HG03108 (cell line): ENCODE measurements around the gene EFNA2.
"Not testable (repeated sequence)": the region's sequence is repeated elsewhere in the genome, so short reads cannot be mapped to it uniquely, and the experiment has no call there.

ENCODE experiments used
- ATAC-seq: cut with Tn5 transposase; IDR thresholded peaks from one replicate; pipeline ENCODE4 v1.9.1; 2021; ENCODE audit warnings: moderate library complexity; ENCODE audit not compliant: unreplicated experiment

EFNA2 gene

DNA sequence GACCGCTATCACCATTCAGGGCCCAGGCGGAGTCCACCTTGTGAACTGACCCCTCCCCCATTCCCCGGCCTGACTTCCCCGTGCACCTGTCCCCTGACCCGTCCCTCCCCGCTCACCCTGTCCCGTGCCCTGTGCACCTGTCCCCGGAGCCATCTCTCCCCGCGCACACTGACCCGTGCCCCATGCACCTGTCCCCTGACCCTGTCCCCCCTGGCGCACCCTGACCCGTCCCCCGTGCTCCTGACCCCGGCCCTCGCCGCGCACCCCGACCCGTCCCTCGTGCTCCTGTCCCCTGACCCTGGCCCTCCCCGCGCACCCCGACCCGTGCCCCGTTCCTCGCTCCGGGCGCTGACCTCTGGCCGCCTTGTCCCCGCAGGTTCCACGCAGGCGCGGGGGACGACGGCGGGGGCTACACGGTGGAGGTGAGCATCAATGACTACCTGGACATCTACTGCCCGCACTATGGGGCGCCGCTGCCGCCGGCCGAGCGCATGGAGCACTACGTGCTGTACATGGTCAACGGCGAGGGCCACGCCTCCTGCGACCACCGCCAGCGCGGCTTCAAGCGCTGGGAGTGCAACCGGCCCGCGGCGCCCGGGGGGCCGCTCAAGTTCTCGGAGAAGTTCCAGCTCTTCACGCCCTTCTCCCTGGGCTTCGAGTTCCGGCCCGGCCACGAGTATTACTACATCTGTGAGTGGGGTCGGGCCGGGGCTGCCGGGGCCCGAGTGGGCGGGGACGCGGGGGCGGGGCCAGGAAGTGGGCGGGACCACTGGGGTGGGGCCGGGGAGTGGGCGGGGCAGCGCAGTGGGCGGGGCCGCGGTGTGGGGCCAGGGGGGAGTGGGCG, 9.7 kb downstream of the EFNA2 start:
- no peak for ATAC-seq

DNA sequence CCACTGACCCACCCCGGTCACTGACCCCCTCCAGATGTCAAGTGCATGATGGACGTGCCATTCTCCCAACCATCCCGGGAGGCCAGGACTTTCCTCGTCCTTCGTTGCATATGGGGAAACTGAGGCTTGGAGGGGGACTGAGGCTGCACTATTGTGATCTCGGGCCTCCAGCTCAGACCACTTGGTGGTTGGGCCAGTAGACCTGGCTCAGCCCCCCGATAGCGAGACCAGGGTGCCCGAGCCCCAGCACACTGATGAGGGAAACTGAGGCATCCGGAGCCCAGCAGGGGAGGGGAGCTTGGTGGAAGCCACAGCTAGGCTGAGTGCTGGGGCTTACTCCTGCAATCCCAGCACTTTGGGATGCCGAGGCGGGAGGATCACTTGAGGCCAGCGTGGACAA, 10.4 kb downstream of the EFNA2 start:
- no peak for ATAC-seq

DNA sequence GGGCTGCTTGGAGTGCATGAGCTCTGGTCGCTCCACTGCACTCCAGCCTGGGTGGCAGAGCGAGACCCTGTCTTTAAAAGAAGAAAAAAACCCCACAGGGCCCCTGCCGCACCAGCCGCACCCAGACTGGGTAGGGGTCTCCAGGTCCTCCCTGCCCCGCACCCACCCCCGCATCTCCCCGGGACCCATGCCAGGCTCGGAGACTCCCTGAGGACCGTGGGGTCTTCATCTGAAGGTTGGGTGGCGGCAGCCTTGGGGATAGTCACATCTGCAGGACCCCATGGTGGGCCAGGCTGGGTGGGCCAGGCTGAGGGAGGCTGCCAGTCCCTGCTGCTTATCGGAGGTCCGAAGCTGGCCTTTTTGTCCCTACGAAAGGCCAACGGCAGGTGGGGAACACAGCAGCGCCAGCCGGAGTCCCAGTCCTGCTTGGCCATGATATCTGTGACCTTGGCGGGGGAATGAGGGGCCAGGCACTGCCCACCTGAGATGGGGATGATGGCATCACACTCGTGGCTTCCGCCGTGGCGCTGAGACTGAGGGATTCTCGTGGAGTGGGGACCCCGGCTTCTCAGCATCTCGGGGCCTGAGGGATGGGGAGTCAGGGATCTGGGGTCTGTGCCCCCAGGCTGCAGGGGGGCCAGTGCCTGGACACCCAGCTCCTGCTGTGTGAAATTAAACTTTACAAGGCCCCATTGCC, 11.1 kb downstream of the EFNA2 start:
- no peak for ATAC-seq

DNA sequence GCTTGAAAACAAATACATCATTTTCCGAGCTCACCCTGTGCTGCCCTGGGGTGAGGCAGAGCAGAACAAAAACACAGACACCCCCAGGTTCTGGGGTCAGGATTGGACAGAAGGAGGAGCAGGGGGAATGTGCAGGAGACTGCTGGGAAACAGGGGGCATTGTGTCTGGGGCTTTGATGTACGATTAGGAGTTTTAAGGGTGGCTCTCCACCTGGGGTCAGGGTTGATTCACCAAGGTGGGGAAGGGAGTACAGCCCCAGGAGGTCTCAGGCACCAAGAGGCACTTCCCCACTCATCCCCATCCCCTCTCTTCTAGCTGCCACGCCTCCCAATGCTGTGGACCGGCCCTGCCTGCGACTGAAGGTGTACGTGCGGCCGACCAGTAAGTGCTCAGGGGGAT, 12.6 kb downstream of the EFNA2 start:
- ATAC-seq, result no peak

DNA sequence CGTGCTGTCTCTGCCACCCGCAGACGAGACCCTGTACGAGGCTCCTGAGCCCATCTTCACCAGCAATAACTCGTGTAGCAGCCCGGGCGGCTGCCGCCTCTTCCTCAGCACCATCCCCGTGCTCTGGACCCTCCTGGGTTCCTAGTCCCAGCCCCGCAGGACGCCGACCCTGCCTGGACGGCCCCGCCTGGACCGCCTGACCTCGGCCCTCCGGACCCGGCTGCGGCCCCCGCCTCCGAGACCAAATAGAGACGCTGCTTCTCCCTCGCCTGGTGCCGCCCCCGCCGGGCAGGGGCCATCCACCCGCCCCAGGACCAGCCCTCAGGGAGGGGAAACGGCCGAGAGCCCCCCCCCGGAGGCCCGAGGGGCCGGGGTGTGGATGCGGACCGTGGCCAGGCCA, 14.1 kb downstream of the EFNA2 start:
- ATAC-seq, result no peak

DNA sequence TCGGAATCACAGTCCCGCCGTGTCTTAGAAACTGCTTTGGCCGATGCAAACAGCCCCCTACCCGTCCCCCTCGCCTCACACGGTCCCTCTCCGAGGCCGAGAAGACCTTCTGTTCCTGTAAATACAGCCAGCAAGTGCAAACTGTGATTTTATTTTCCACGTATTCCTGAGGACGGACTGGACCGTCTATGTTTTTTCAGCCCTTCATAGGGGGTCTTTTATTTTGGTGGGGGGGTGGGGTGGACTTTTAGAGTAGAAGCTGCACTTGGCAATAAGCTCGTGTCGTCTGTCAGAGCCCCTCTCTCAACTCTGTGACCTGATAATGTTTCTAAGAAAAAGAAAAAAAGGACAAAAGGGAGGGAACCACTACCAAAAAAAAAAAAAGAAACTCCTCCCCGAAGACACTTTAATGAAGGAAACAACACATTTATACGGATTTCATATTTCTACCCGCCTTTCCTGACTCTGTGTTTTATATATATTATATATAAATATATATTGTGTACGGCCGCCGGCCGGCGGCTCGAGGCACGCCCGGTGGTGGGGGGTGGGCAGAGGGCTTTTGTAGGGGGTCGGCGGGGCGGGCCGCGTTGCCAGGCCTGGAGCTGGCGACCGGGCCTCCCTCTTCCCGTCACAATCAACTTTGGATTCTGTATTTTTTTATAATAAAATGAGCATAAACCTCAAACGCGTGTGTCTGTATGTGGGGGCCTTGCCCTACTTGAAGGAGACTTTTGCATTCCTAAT, 15.2 kb downstream of the EFNA2 start:
- no peak for ATAC-seq

DNA sequence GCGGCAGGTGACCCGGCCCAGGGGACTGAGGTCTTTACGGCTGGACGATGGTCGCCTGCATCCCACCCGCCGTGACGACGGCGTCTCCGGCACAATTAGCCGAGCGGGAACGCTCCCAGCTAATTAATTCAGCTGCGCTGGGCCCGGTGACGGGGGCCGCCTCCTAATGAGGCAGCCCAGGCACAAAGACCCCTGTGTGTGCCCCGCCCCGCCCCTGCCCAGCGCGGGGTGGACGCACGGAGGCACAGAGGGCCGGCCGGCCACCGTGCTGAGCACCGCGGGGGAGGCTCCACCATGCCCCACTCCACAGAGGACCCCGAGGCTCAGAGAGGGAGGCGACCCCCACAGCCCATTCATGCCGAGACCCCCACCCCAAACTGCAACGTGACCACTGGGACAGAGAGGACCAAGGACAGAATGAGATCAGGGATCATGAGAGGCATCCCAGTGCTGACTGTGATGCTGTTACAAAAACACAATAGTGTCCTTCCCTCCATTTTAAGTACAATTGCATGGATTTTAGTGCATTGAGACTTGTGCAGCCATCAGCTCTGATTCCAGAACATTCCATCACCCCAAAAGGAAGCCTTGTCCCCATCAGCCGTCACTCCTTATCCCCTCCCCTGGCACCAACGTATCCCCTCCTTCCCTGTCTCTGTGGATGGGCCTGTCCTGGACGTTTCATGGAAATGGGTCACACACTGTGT, 17.0 kb downstream of the EFNA2 start:
- ATAC-seq, result no peak

DNA sequence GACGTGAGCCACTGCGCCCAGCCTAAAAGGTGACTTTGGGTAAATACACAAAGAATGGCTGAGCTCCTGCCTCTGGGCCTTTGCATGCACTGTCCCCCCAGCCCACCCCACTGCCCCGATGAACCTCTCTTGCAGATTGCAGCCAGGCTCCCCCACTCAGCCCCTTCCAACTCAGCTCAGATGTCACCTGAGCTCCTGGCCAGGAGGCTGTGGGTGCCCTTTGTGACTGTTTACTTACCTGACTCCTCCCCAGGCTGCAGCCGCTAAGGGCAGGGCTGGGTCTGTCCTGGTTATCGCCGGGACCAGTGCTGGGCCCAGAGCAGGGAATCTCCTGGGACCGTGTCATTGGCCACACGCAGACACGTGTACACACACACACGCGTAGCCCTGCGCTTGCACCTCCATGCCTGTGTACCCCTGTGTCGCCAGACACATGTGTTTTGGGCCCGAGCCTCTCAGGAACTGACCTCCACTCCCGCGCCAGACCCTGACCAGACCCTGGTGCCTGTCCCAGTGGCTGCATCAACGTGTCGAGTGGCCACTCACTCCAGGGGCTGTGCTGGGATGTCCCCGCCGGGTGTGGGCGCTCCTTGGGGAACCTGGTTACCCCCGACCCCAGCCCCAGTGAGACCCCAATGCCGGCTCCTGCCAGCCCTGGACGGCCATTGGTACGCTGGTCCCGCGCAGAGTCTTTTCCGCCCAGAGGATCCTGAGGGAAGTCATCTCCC, 18.7 kb downstream of the EFNA2 start:
- no peak for ATAC-seq

DNA sequence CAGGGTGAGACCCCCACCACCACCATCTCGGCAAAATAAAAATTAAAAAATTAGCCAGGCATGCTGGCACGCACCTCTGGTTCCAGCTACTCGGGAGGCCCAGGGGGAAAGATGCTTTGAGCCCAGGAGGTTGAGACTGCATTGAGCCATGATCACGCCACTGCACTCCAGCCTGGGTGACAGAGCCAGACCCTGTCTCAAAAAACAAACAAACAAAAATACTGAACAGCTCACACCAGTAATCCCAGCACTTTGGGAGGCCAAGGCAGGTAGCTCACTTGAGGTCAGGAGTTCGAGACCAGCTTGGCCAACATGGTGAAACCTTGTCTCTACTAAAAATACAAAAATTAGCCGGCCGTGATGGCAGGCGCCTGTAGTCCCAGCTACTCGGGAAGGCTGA, 19.7 kb downstream of the EFNA2 start:
- ATAC-seq, result not testable (repeated sequence)

DNA sequence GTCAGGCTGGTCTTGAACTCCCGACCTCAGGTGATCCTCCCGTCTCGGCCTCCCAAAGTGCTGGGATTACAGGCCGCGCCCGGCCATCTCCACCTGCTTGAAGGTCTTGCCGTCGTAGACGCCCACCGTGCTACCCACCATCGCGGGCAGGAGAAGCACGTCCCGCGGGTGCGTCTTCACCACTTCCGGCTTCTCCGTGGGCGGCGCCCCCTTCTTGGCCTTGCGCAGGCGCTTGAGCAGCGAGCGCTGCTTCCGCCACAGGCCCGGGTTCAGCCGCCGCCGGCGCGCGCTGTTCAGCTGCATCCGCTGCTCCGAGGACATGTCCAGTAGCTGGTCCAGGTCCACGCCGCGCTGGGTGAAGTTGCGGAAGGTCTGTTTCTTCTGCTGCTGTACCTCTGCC, 21.6 kb downstream of the EFNA2 start:
- ATAC-seq, result no peak

DNA sequence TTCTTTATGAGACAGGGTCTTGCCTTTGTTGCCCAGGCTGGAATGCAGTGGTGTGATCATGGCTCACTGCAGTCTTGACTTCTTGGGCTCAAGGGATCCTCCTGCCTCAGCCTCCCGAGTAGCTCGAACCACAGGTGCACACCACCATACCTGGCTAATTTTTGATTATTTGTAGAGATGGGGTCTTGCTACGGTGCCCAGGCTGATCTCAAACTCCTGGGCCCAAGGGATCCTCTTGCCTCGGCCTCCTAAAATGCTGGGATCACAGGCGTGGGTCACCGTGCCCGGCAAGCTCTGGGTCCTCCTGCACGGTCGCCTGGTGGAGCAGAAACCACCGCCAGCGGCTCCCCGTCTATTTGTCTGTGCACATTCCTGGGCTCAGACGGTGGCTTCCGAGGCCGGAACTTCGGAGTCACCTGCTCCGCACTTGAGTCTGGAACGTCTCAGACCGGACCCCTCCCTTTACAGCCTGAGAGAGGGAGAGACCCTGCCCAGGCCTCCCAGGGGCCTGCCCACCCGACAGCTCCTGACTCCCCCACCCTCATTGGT, 22.2 kb downstream of the EFNA2 start:
- ATAC-seq, result no peak

DNA sequence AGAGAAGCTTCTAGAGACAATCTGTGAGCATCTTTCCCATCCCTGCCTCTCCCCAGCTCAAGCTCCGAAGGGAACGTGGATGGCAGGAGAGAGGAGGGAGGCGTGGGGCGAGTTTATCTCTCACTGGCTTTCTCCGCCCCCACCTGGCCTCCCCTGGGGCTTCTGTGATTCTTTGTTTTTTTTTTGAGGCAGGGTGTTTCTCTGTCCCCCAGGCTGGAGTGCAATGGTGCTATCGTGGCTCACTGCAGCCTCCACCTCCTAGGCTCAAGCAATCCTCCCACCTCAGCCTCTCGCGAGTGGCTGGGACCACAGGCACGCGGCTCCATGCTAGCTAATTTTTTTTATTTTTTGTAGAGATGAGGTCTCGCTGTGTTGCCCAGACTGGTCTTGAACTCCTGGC, 23.0 kb downstream of the EFNA2 start:
- no peak for ATAC-seq

DNA sequence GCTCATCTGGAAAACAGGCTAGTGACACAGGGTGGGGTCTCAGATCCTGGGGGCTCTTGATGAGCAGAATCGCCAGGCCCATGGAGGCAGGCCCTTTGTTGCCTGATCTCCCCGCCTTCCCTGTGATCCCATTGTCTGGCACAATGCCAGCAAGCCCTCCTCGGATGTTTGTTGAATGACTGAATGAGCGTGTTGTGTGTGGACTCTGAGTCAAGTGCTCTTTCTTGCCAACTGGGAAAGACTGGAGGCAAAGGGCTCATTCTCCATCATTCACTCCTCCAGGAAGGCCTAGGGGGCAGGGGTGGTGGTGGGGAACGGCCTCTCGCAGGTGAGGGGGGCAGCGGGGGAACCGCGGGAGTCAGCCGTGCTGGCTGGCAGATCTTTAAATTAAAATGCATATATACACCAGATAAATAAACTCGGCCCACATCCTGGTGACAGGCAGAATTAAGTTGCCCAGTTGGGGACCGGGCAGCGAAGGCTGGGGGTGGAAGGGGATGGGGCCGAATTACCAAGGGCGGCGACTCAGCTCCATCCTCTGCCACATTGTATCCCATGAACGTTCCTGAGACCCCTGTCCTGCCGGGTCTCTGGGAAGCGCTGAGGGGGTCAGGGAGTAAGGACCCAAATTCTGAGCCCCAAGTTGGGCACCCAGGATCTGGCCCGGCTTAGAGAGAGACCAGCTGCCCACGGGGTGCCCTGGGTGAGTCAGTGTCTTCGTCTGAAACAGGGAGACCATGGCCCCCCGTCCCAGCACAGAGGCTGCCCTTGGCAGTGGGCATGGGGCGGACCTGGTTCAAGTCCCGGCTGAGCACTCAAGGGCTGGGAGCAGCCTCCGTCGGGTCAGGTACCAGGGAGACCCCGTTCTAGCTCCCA, 24.5 kb downstream of the EFNA2 start:
- ATAC-seq, result no peak

DNA sequence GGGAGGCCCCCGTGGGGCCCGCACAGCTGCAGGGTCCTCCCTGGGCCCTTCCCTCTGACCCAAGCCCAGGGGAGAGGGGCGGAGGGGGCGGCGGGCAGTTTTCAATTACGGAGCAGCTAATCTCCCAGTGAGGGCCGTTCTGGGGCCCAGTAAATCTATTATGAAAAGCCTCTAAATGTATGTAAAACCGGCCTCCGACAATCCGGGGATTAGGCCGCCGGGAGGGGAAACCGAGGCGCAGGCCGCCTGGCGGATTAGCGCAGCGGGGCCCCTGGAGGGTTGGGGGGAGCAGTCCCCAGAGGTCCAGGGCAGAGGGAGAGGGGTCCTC, 25.1 kb downstream of the EFNA2 start:
- no peak for ATAC-seq

DNA sequence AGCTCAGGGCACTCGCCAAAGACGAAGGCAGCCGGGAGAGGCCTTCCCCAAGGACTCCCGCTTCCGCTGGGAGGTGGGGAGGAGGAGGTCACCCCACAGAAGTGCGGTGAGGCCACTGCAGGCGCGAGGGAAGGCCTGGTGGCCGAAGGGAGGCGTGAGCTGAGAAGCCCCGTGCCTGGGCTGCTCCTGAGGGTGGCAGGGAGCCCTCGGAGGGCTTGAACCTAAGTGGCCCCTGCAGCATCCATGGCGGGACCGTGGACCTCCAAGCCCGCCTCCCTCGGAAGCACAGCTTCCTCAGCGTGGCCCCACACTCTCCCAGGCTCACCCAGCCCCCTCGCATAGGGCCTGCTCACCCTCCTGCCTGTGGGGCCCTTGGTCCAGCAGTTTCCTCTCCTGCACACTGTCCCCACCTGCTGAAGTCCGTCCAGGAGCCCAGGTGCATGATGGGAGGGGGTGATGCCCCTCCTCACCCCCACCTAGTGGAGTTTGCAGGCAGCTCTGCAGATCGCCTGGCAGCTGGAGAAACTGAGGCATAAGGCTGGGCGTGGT, 25.9 kb downstream of the EFNA2 start:
- ATAC-seq, result no peak

DNA sequence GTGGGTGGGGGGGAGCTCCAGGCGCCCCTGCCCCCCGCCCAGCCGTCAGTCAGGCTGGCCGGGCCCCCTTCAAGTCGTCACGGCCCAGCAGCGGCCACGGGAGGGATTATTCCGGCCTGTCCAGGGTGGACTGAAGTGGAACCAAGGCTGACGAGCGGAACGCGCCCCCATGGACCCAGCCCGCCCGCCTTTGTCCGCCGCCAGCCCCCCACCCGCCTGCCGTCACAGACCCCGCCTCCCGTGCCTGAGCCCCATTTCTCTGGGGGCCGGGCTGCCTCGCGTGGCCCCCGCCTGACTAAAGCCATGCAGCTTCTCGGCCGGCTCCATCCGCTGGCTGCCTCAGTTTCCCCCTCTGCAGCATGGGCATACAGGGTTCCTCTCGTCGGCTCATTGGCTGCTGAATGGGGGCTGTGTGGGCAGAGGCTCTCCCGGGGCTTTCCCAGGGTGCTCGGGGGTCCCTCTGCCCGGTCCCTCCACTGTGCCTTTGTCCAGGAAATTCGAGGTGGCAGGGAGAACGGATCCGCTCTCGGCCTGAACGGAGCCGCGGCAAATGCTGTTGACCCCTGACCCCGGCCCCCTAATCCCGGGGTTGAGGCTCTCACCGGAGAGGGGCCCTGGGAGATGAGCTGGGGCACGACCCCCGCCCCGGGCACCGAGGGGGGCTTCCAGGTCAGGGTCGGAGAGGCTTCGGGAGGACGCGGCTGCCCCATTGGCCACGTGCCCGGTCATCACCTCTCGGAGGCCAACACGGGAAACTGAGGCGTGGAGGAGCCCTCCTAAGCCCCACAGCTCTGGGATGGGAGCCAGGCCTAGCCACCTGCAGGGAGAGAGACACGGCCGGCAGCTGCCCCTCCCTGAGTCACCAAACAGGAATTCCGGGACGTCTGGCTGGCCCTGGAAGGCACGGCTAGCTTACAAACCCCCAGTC, 27.4 kb downstream of the EFNA2 start:
- no peak for ATAC-seq

DNA sequence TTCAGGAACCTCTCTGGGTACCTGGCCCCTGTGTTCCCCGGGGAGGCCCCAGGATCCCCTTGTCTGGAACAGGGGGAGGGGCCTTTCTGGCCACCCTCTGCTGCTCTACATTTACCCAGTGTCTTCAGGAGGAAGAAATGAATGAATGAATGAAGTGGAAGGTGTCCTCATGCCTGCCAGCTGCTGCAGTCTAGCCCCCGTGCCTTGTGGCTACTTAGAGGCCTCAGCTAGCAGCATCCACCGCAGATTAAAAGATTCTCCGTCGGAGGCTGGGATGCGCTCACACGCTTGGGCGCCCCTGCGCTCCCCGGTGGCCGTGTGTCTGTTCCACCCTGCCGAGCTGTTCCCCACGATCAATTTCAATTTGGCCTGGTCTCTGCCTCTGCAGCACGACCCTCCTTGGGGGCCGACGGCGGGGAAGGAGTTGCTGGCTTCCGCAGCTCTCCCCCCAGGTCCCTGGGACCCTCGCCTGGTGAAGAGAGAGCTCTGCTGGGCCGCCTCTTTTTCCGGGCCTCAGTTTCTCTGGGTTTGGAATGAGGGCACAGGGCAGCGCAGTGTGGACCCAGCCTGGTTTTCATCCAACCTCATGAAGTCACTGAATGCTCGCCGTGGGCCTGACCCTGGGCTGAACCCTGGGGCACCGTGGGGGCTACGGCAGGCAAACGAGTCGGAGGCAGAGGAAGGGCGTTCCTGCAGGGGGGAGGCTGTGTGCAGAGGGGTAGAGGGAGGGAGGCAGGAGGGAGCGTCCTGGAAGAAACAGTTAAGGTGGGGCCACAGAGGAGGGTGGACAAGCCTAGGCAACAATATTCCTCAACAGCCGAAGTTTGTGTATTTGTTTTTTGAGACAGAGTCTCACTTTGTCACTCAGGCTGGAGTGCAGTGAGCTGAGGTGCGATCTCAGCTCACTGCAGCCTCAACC, 28.3 kb downstream of the EFNA2 start:
- ATAC-seq, result no peak
